Pancreas (tissue), 10 donors: ENCODE data around the gene SREBF2. TPM values are rescaled to one million over a fixed set of nuclear protein-coding genes. Genes with fewer than 3 reads are reported as not detected.

Experiments
- ATAC-seq, 4 donors: fragments of 200-7000 bp; cut with Tn5 transposase; one replicate each; pipeline versions ENCODE4 v1.8.0 to v1.9.1; 2020; ENCODE audit warnings: mild to moderate bottlenecking in 4 of 4, moderate library complexity in 4 of 4
- DNase-seq, 6 donors: peaks; one replicate each; pipeline ENCODE4 v3.0.0-alpha.2; 2020
- FAIRE-seq: peaks from 2 replicates; lab custom pipeline; 2012; peaks lifted over from hg19 to GRCh38; lab: Jason Lieb, UNC
- H3K27ac ChIP-seq, 4 donors: fragments of 200-600 bp; sonication (generic); 1 replicate in 3 of 4; 2 replicates in 1 of 4; pipeline versions ENCODE4 v1.5.0 to v1.8.0; 2020
- H3K27me3 ChIP-seq, 4 donors: fragments of 200-600 bp; one replicate each; pipeline ENCODE4 v1.8.0; 2021
- H3K36me3 ChIP-seq, 3 donors: fragments of 200-600 bp; sonication (generic) in 1 of 3; one replicate each; pipeline versions ENCODE4 v1.5.0 to v1.8.0; 2020 to 2021
- H3K4me1 ChIP-seq, 3 donors: fragments of 200-600 bp; one replicate each; pipeline ENCODE4 v1.8.0; 2021
- H3K4me3 ChIP-seq, 4 donors: fragments of 200-600 bp; sonication (generic) in 2 of 4; one replicate each; pipeline versions ENCODE4 v1.5.0 to v1.8.0; 2020 to 2021
- H3K9me3 ChIP-seq, 4 donors: fragments of 200-600 bp; one replicate each; pipeline ENCODE4 v1.8.0; 2021
- CTCF ChIP-seq, 4 donors: fragments of 200-600 bp; sonication (generic) in 3 of 4; IDR thresholded peaks; one replicate each; pipeline versions ENCODE4 v1.5.0 to v1.8.0; 2021; ENCODE audit warnings: antibody characterized with exemption in 4 of 4
- WGBS, 2 donors: extraction: QIAGEN DNeasy Blood & Tissue Kit; methylation state at CpG; one replicate each; pipeline ENCODE4 v1.1.7; 2013; 5-methylcytosine and 5-hydroxymethylcytosine counted together
- intact Hi-C, 3 donors: fragments of 100-400 bp; cut with DNase I; formaldehyde crosslinking; loops; one replicate each; pipeline versions ENCODE4 v1.11.1 to v1.14.2; 2022
- polyA plus RNA-seq, 2 donors: library from polyadenylated mRNA; stranded (reverse); fragments of 200-250 nt; gene quantifications; one replicate each; pipeline ENCODE4 v1.2.3, GENCODE V29; 2013
- total RNA-seq, 6 donors: library from RNA; stranded (reverse); fragmentation: NEBNext Ultra II Directional in 4 of 6; extraction: Animal tissue kit (Norgen Biotek cat#: 25700) in 4 of 6; gene quantifications; one replicate each; pipeline versions ENCODE4 v1.2.1 to v1.2.4, GENCODE V29; 2021 to 2023
- donor health status: healthy with polysubstance abuse.
- donor health status: DM: no; HTN: no; CAD: no; lungs with moderate emphysema.
- donor health status: DM: no; HTN: no; CAD: no.
- donor health status: control.
- donor health status: control.
- donor health status: Bipolar disorder and iron deficiency.
- donor health status: DM: yes; HTN: yes; CAD: no.
- donor health status: DM: no; HTN: no; CAD: no.
- donor health status: DM: no; HTN: no; CAD: no.
- donor health status: DM: yes; HTN: yes; CAD: no.

SREBF2 gene
- total and polyA plus RNA-seq, 8 donors = 28.2 to 44.8 (median 34.6) TPM

DNA sequence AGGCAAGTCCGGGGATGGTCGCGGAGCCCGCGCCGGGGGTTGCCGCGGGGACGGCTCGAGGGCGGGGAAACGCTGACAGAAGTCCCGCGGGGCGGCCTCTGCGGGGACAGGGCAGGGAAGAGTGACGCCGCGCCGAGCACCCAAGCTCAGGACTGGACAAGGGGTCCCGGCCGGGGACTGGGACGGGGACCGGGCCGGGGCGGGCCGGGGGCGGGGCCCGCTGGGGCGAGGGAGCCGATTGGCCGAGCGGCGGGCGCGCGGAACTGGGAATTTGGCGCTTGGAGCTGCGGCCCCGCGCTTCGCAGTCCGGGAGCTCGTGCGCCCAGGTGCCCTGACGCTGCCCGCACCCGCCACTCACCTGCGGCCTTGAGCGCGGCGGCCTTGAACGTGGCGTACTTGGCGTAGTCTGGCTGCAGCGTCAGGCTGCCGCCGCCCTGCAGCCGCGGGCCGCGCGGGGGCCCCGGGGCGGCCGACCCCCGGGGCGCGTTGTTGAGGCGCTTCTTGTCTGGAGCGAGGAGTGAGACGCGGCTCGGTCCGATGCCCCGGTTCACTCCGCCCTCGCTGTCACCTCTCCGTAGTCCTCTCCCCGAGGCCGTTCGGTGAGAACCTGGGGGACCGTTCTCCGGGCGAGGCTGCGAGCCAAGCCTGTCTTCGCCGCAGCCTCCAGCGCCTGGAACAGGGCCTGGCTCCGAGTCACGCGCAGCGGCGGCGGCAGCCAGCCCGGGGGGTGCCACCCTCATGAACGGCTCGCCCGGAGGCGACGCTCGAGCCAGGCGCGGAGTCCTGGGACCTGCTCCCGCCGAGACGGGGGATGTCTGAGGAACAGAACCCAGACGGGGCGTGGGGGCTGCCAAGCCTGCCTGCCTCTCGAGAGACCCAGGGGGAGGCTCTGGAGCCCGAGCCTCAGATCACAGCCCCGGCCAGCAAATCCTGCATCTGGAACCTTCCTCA, 77.4 kb downstream of the SREBF2 start:
- peaks cover 0 to 19% (median 8%) of the 10 kb centered on the region in 4 donors for H3K27me3 ChIP-seq
- TF ChIP-seq CTCF (IDR thresholded peaks at IDR 0.05) = no peak
- H3K27ac ChIP-seq = no peak overlapping the region
- no peaks in the 10 kb centered on the region for H3K9me3 ChIP-seq
- peaks cover 8 to 17% (median 12%) of the 10 kb centered on the region in 3 donors for H3K4me1 ChIP-seq
- intact Hi-C loops = no loop called here
- DNase-seq (peak in 3 of 6 donors; percentile 28 to 80 (median 51)), FAIRE-seq (no peak), ATAC-seq (peak; percentile 23 to 65 (median 48))
- 1 to 2% methylated on average over 68 to 112 of the region's 112 CpGs for WGBS, 2 donors
- peaks cover 0 to 4% (median 0%) of the 10 kb centered on the region in 3 donors for H3K36me3 ChIP-seq
- H3K4me3 ChIP-seq = peak overlapping the region in 2 of 4 donors; percentile 11 to 32

- FAIRE-seq (no peak), ATAC-seq (peak in 1 of 4 donors; percentile 2), DNase-seq (peak in 1 of 6 donors; percentile 73)
- Histone ChIP-seq H3K4me3 (peak overlapping the region in 2 of 4 donors; percentile 11 to 32), H3K4me1 (peaks cover 8 to 18% (median 12%) of the 10 kb centered on the region in 3 donors), H3K27me3 (peaks cover 0 to 23% (median 12%) of the 10 kb centered on the region in 4 donors), H3K9me3 (no peaks in the 10 kb centered on the region), H3K27ac (no peak overlapping the region), H3K36me3 (no peaks in the 10 kb centered on the region)
- intact Hi-C loops = no loop called here
- TF ChIP-seq CTCF (IDR thresholded peaks at IDR 0.05) = no peak
- 11 to 13% methylated on average over 22 to 37 of the region's 37 CpGs for WGBS, 2 donors
Measured at GRCh38 chr22:41911001-41911611, 78.2 kb downstream of the SREBF2 start.

DNA sequence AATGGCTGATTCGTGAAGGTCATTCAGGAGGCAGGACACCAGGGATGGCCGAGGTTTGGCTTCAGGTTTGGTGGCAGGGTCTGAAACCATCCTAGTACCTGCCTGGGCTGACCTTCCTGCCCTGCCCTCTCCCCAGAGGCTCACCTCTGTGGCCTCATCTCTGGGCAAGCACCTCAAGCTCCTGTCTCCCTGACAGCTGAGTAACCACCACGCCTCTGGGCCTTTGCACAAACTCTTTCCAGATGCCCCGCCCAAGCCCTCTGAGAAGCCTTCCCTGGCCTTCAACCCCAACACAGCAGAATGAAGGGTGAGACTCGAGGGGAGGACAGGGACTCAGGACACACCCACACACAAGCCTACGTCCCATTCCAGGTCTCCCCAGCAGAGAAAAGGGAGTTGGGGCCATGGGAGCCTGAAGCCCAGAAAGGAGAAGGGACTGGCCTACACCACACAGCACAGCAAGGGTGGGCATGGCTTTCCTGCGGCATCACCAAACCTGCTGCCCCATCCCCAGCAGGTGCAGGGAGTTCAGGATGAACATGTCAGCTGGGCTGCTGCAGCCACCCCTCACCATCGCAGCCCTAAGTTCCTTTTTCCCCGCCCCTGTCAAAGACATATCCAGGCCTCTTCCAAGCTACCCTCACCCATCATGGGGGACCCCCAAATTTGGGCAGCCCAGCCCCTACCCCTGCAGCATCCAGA, 79.6 kb downstream of the SREBF2 start:
- Histone ChIP-seq H3K4me3 (no peak overlapping the region), H3K4me1 (peaks cover 8 to 18% (median 12%) of the 10 kb centered on the region in 3 donors), H3K27me3 (peaks cover 0 to 23% (median 12%) of the 10 kb centered on the region in 4 donors), H3K27ac (no peak overlapping the region), H3K9me3 (no peaks in the 10 kb centered on the region), H3K36me3 (no peaks in the 10 kb centered on the region)
- WGBS, 2 donors = 81 to 87% methylated on average over 9 of the region's 9 CpGs
- no peak for TF ChIP-seq CTCF (IDR thresholded peaks at IDR 0.05)
- ATAC-seq (no peak), DNase-seq (no peak), FAIRE-seq (no peak)
- intact Hi-C loops = no loop called here

GRCh38 chr22:41913040-41913719, 80.3 kb downstream of the SREBF2 start:
- DNase-seq = no peak
- no peak overlapping the region for H3K4me3 ChIP-seq
- 71 to 75% methylated on average over 11 of the region's 11 CpGs for WGBS, 2 donors
- no peak for ATAC-seq
- no peak overlapping the region for H3K27ac ChIP-seq
- peaks cover 0 to 23% (median 12%) of the 10 kb centered on the region in 4 donors for H3K27me3 ChIP-seq
- intact Hi-C loops = no loop called here
- H3K36me3 ChIP-seq = no peaks in the 10 kb centered on the region
- H3K9me3 ChIP-seq = no peaks in the 10 kb centered on the region
- FAIRE-seq = no peak
- TF ChIP-seq CTCF (IDR thresholded peaks at IDR 0.05) = no peak
- H3K4me1 ChIP-seq = peaks cover 8 to 18% (median 12%) of the 10 kb centered on the region in 3 donors
